Neural cell (in vitro differentiated cells): ENCODE data around the gene NTN4.

Experiments
- EP300 ChIP-seq: fragments of 450-650 bp; conservative IDR thresholded peaks from 2 replicates; pipeline ENCODE4 v1.6.1; 2014; ENCODE audit warnings: antibody characterized with exemption, mild to moderate bottlenecking, moderate library complexity; ENCODE audit not compliant: poor library complexity, severe bottlenecking
- MXI1 ChIP-seq: fragments of 450-650 bp; conservative IDR thresholded peaks from 2 replicates; pipeline ENCODE4 v1.6.1; 2014; ENCODE audit warnings: antibody characterized with exemption, mild to moderate bottlenecking; ENCODE audit not compliant: poor library complexity, severe bottlenecking
- POLR2AphosphoS5 ChIP-seq: IDR thresholded peaks from 2 replicates; pipeline ENCODE4 v1.6.1; 2012
- RAD21 ChIP-seq: fragments of 450-650 bp; conservative IDR thresholded peaks from 2 replicates; pipeline ENCODE4 v1.6.1; 2014; ENCODE audit warnings: antibody characterized with exemption, mild to moderate bottlenecking, moderate library complexity
- TAF1 ChIP-seq: IDR thresholded peaks from 2 replicates; pipeline ENCODE4 v1.6.1; 2012; ENCODE audit warnings: low read depth
- TF ChIP-seq, protein P1 (sequence below): fragments of 450-650 bp; IDR thresholded peaks from 2 replicates; pipeline ENCODE4 v1.5.1; 2014; ENCODE audit warnings: antibody characterized with exemption, mild to moderate bottlenecking, moderate library complexity; ENCODE audit not compliant: poor library complexity, severe bottlenecking
- TF ChIP-seq, protein P2 (sequence below): IDR thresholded peaks from 2 replicates; pipeline ENCODE4 v1.6.1; 2012; ENCODE audit warnings: borderline replicate concordance

DNA sequence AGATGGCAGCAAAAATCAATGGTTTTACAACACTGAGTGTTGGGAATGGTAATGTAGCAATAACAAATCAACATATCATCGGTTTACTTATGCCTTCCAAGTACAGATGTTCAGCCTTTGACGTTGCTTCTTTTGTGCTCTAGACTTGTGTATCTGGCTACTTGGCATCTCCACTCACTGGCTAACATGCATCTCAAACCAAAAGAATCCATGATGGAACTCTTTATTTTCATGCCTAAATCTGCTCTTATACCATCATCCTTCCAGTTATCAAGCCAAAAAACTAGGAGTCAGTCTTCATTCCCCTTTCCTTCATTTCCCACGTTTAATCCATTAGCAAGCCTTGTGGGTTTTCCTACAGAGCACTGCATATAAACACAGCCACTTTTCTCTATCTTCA lies 150.0 kb downstream of the NTN4 start:
- TF ChIP-seq, protein P1, sequence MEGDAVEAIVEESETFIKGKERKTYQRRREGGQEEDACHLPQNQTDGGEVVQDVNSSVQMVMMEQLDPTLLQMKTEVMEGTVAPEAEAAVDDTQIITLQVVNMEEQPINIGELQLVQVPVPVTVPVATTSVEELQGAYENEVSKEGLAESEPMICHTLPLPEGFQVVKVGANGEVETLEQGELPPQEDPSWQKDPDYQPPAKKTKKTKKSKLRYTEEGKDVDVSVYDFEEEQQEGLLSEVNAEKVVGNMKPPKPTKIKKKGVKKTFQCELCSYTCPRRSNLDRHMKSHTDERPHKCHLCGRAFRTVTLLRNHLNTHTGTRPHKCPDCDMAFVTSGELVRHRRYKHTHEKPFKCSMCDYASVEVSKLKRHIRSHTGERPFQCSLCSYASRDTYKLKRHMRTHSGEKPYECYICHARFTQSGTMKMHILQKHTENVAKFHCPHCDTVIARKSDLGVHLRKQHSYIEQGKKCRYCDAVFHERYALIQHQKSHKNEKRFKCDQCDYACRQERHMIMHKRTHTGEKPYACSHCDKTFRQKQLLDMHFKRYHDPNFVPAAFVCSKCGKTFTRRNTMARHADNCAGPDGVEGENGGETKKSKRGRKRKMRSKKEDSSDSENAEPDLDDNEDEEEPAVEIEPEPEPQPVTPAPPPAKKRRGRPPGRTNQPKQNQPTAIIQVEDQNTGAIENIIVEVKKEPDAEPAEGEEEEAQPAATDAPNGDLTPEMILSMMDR = no peak
- TF ChIP-seq POLR2AphosphoS5 = no peak
- no peak for TF ChIP-seq EP300
- TF ChIP-seq MXI1 = no peak
- no peak for TF ChIP-seq RAD21
- TF ChIP-seq TAF1 = no peak
- TF ChIP-seq, protein P2, sequence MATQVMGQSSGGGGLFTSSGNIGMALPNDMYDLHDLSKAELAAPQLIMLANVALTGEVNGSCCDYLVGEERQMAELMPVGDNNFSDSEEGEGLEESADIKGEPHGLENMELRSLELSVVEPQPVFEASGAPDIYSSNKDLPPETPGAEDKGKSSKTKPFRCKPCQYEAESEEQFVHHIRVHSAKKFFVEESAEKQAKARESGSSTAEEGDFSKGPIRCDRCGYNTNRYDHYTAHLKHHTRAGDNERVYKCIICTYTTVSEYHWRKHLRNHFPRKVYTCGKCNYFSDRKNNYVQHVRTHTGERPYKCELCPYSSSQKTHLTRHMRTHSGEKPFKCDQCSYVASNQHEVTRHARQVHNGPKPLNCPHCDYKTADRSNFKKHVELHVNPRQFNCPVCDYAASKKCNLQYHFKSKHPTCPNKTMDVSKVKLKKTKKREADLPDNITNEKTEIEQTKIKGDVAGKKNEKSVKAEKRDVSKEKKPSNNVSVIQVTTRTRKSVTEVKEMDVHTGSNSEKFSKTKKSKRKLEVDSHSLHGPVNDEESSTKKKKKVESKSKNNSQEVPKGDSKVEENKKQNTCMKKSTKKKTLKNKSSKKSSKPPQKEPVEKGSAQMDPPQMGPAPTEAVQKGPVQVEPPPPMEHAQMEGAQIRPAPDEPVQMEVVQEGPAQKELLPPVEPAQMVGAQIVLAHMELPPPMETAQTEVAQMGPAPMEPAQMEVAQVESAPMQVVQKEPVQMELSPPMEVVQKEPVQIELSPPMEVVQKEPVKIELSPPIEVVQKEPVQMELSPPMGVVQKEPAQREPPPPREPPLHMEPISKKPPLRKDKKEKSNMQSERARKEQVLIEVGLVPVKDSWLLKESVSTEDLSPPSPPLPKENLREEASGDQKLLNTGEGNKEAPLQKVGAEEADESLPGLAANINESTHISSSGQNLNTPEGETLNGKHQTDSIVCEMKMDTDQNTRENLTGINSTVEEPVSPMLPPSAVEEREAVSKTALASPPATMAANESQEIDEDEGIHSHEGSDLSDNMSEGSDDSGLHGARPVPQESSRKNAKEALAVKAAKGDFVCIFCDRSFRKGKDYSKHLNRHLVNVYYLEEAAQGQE = no peak
